Measurements from ENCODE around the gene ILKAP. TPM values are rescaled to one million over a fixed set of nuclear protein-coding genes. Genes with fewer than 3 reads are reported as not detected.
A peak's percentile ranks its signal among the peaks of the same experiment; 100 is the strongest.

The ILKAP gene
- total RNA-seq = 10 to 100 TPM; 33.2 to 55.7 (median 39.9) TPM
- long read RNA-seq, donor 1, transcript ILKAP-201 (12 exons, 1,490 nt) = major isoform, 29 of 62 reads
- long read RNA-seq, donor 1, partial matches to known transcripts = 3 of 62 reads
- long read RNA-seq, donor 1, other reads (novel, unspliced or antisense) = 30 of 62 reads
- long read RNA-seq, donor 2, transcript ILKAP-201 (12 exons, 1,490 nt) = major isoform, 38 of 47 reads
- long read RNA-seq, donor 2, partial matches to known transcripts = 3 of 47 reads
- long read RNA-seq, donor 2, other reads (novel, unspliced or antisense) = 5 of 47 reads

- Histone ChIP-seq H3K36me3 (ENCODE audit: low read depth) (no peaks in the 10 kb centered on the region), H3K9me3 (no peaks in the 10 kb centered on the region), H3K4me3 (peak within 1 kb of the TSS; percentile 93), H3K4me1 (ENCODE audit: low read depth) (peaks cover 20% of the 10 kb centered on the region)
- peak; percentile 99 for ATAC-seq
- intact Hi-C loops (cut with DNase I, micrococcal nuclease) = no loop called here
- DNase-seq = peak; percentile 87 to 94 (median 94)
- TF ChIP-seq, protein P1, sequence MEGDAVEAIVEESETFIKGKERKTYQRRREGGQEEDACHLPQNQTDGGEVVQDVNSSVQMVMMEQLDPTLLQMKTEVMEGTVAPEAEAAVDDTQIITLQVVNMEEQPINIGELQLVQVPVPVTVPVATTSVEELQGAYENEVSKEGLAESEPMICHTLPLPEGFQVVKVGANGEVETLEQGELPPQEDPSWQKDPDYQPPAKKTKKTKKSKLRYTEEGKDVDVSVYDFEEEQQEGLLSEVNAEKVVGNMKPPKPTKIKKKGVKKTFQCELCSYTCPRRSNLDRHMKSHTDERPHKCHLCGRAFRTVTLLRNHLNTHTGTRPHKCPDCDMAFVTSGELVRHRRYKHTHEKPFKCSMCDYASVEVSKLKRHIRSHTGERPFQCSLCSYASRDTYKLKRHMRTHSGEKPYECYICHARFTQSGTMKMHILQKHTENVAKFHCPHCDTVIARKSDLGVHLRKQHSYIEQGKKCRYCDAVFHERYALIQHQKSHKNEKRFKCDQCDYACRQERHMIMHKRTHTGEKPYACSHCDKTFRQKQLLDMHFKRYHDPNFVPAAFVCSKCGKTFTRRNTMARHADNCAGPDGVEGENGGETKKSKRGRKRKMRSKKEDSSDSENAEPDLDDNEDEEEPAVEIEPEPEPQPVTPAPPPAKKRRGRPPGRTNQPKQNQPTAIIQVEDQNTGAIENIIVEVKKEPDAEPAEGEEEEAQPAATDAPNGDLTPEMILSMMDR (IDR thresholded peaks at IDR 0.05) = no peak
Observed at GRCh38 chr2:238203094-238203972, at the start of gene ILKAP. TSS of gene ILKAP (minus strand) at chr2:238203695. CDS start at chr2:238203553, 142 bp downstream.

DNA sequence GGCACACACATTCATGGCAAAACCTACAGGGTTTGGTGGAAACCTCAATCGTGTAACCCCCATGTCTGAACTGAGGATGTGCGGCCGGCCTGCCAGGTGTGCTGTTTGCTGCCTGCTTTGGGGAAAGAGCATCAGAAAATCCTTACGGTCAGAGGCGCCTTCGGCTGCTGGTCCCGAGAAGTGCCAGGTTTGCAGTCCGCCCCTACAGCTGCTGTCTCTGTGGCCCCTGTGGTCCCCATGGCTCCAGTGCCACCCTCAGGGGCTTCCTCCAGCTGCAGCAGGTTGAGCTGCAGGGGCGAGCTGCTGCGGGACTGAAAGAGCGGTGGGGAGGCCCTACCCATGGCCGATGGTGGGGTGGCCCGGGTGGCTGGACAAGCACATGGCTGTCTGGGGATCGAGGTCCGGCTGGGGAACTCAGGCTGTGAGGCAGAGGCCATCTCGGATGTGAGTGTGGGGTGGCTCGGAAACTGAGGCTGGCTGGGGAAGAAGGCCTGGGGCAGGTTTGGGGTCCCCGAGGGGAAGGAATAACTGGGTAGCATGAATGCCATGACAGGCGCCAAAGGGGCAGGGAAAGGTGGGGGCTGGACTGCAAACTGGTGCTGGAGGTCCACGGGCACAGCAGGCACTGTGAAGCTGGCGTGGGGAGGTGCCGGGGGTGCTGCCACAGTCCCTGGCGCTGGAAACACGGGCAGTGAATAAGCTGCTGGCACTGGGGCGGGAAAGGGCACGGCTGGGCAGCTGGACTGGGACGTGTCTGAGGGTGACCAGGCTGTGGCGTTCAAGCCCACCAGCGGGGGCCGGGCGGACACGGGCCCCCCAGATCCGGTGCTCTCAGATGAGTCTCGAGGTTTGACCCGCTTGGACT, 49.5 kb upstream of the ILKAP start:
- Histone ChIP-seq H3K36me3 (ENCODE audit: low read depth) (peaks cover 14% of the 10 kb centered on the region), H3K4me1 (ENCODE audit: low read depth) (no peaks in the 10 kb centered on the region), H3K4me3 (no peak overlapping the region), H3K9me3 (no peaks in the 10 kb centered on the region)
- ATAC-seq (no peak), DNase-seq (peak in 2 of 3 donors; percentile 27 to 50)
- intact Hi-C loops (cut with DNase I, micrococcal nuclease) = loop anchor here (10.0 kb wide), 2 partner anchors 82 to 398 kb away; partner anchors contain the start of gene RAMP1 (in 1 of the 2)
- TF ChIP-seq, protein P1 (IDR thresholded peaks at IDR 0.05) = no peak

DNA sequence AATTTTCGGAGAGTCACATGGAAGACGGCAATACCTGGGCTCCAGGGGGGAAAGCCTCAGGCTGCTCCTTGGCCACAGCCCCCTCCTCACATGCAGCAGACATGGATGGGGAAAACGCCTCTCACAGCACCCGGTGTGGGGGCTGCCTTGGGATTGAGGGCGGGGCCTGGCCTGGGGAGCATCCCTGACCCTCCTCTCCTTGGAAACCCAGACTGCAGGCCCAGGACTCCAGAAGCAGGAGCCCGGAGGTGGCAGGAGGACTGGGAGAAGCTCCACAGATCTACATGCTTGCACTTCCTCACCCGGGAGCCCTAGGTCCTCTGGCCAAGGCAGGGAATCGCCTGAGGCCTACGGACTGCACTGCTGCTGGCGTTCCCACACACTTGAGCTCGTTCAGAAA, 48.5 kb upstream of the ILKAP start:
- DNase-seq (peak in 1 of 3 donors; percentile 8), ATAC-seq (no peak)
- intact Hi-C loops (cut with DNase I, micrococcal nuclease) = loop anchor here (10.0 kb wide), 2 partner anchors 83 to 397 kb away; partner anchors contain the start of gene RAMP1 (in 1 of the 2)
- Histone ChIP-seq H3K9me3 (no peaks in the 10 kb centered on the region), H3K4me3 (no peak overlapping the region), H3K36me3 (ENCODE audit: low read depth) (peaks cover 19% of the 10 kb centered on the region), H3K4me1 (ENCODE audit: low read depth) (no peaks in the 10 kb centered on the region)
- TF ChIP-seq, protein P1 (IDR thresholded peaks at IDR 0.05) = no peak

GRCh38 chr2:238251331-238251730, 47.8 kb upstream of the ILKAP start:
- H3K4me1 ChIP-seq (ENCODE audit: low read depth) = no peaks in the 10 kb centered on the region
- no peak overlapping the region for H3K4me3 ChIP-seq
- ATAC-seq (no peak), DNase-seq (peak in 2 of 3 donors; percentile 25 to 33)
- intact Hi-C loops (cut with DNase I, micrococcal nuclease) = loop anchor here (10.0 kb wide), 2 partner anchors 83 to 397 kb away; partner anchors contain the start of gene RAMP1 (in 1 of the 2)
- TF ChIP-seq, protein P1 (IDR thresholded peaks at IDR 0.05) = no peak
- peaks cover 19% of the 10 kb centered on the region for H3K36me3 ChIP-seq (ENCODE audit: low read depth)
- H3K9me3 ChIP-seq = no peaks in the 10 kb centered on the region

DNA sequence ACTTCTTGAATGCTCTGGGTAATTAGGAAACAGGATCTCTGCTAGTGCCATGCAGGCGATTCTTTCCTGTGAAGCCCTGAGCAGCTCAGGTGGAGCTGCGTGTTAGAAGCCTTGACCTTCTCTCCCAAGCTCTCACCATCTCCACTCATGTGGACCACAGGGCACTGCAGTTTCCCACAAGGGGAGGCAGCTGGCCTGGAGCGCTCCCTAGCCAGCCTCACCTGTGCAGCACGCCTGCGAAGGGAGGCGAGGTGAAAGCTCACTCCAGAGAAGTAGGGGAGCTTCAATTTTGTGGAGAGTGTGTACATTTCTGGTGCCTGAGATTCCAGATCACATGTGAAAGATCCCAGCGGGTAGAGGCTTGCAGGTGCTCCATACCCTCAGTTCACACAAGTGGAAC, 47.4 kb upstream of the ILKAP start:
- no peak overlapping the region for H3K4me3 ChIP-seq
- DNase-seq (no peak), ATAC-seq (no peak)
- H3K9me3 ChIP-seq = no peaks in the 10 kb centered on the region
- H3K36me3 ChIP-seq (ENCODE audit: low read depth) = peaks cover 19% of the 10 kb centered on the region
- H3K4me1 ChIP-seq (ENCODE audit: low read depth) = no peaks in the 10 kb centered on the region
- TF ChIP-seq, protein P1 (IDR thresholded peaks at IDR 0.05) = no peak
- intact Hi-C loops (cut with DNase I, micrococcal nuclease) = loop anchor here (10.0 kb wide), 2 partner anchors 84 to 396 kb away; partner anchors contain the start of gene RAMP1 (in 1 of the 2)
